ENCODE results near the gene AK4.
A peak's percentile ranks its signal among the peaks of the same experiment; 100 is the strongest.

The AK4 gene

GRCh38 chr1:65250826-65251225 is 102.8 kb downstream of the AK4 start:
- no peak for DNase-seq (ENCODE audit: low read depth in 2 of 2)

DNA sequence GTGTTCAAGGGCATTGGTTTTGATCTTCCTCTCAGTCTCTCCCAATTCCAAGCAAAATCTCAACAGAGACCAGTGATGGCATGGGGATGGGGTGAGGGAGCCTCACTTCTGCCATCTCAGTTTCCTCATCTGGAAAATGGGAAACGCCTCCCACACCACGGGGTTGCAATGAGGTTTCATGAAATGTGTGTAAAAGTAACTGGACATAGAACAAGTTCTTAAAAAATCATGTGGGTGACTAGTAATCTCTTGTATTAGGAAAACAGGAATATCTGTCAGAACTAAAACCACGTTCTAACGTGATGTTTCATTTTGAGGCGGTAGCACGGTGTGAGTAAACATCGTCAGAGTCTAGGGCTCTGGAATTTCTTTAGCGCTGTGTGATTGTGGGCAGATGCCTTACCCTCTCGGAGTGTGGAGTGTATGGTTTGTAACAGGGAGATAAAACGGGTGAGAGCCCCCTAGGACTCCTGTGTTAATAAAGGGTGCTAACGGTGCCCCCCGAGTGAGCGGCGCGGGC is 105.9 kb downstream of the AK4 start:
- DNase-seq (ENCODE audit: low read depth in 2 of 2), result no peak

GRCh38 chr1:65254320-65255034 is 106.5 kb downstream of the AK4 start:
- DNase-seq (ENCODE audit: low read depth in 2 of 2), result peak; percentile 75 to 83

GRCh38 chr1:65255035-65255655 is 107.1 kb downstream of the AK4 start:
- DNase-seq (ENCODE audit: low read depth in 2 of 2), result no peak

DNA sequence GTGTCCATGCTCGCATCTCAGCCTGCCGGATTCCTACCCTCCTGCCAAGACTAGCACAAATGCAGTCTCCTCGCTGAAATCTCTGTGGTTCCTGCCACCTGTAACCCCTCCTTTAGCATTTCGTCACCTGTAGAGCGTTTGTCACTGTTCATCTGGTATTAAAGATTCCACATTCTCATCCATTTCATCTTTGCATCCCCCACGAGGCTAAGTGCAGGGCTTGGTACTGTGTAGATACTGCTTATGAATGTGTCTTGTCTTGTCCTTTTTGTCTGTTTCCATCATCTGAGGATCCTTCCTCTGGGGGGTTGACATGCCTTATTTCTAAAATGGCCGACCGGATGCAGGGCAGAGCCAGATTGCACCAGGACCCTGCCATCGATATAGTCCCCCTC is 107.7 kb downstream of the AK4 start:
- no peak for DNase-seq (ENCODE audit: low read depth in 2 of 2)

GRCh38 chr1:65256860-65257708 is 109.1 kb downstream of the AK4 start:
- no peak for DNase-seq (ENCODE audit: low read depth in 2 of 2)

DNA sequence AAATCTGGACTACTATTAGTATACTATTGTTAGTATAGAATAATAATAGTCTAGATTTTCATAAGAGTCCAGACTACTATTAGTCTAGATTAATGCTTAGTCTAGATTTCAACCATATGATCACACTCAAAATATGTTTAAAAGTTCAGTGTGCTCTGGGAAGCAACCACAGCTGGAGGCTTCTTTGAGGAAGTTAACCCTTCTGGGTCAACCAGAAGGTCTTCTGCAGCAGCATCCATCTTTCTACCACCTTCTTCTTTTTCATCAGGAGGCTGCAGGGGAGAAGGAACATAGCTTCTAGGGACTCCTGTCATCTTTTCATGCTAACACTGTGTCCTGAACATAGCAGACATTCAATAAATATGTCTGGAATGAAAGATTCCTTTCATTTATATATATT is 110.1 kb downstream of the AK4 start:
- no peak for DNase-seq (ENCODE audit: low read depth in 2 of 2)

- DNase-seq (ENCODE audit: low read depth in 2 of 2), result no peak
Observed at GRCh38 chr1:65259816-65260215, 111.8 kb downstream of the AK4 start.

- no peak for DNase-seq (ENCODE audit: low read depth in 2 of 2)
Observed at GRCh38 chr1:65260851-65261473, 113.0 kb downstream of the AK4 start.

DNA sequence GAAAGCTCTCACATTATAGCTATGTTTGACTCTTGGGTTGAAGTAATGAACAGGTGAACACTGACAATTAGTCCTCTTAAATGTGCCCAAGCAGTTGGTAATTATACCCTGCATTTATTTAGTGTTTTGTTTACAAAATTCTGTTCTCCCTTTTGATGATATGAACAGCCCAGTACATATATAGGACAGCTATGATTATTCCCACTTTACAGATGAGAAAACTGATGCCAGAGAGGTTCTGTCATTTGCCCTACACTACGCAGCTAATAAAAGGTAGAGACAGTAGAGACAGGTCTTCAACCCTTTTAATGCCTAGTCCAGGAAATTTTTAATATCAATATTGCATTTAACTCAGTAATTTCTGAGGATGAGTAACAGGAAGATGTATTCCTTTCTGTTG is 115.3 kb downstream of the AK4 start:
- no peak for DNase-seq (ENCODE audit: low read depth in 2 of 2)

- DNase-seq (ENCODE audit: low read depth in 2 of 2), result no peak
Observed at GRCh38 chr1:65264197-65264929, 116.4 kb downstream of the AK4 start.

DNA sequence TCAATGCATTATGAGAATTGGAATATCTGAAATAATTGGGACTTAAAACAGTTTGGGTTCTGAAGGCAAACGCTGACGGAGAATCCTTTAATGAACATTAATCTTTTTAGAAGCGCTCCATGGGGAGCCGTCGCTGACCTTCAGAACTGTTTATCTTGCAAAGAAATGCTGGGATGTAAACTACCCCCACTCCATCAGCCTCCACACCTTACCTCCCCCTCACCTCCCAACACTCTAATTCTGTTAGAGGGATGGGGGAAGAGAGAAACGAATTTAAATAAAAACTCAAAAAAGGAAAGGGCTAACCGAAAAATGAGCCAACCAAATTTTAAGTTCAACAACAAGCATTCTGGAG is 117.3 kb downstream of the AK4 start:
- no peak for DNase-seq (ENCODE audit: low read depth in 2 of 2)

DNA sequence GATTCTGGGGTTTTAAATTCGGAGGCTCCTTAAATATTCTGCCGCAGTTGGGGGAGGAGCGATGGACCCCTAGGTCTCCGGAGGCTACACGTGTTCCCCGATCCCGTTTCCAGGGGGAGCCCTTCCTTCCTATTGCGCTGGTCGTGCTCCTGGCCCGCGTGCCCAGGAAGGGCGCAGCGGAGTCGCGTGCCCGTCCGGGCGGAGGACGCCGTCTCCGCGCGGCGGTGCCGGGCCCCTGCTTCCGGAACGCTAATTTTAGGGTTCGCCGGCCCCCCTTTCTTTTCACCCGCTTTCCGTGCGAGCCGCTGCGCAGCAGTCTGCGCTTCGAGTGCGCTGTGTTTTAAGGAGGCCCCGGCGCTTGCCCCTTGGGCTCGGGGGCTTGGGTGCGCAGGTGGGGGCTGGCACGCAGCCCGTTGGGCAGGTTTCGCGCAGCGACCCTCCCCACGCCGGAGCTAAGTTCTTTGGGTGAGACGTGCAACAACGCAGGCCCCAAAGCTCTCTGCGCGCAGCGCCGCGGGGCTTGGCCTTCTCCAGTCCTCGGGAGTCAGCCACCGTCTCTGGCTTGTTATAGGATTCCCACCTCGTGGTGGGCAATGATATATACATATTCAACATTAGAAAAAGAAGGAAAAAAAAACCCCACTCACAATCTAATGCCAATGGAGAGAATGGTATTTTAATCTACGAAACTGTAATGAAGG is 117.8 kb downstream of the AK4 start:
- DNase-seq (ENCODE audit: low read depth in 2 of 2), result peak in 1 of 2 donors; percentile 9

GRCh38 chr1:65266476-65266875 is 118.5 kb downstream of the AK4 start:
- DNase-seq (ENCODE audit: low read depth in 2 of 2), result no peak

DNA sequence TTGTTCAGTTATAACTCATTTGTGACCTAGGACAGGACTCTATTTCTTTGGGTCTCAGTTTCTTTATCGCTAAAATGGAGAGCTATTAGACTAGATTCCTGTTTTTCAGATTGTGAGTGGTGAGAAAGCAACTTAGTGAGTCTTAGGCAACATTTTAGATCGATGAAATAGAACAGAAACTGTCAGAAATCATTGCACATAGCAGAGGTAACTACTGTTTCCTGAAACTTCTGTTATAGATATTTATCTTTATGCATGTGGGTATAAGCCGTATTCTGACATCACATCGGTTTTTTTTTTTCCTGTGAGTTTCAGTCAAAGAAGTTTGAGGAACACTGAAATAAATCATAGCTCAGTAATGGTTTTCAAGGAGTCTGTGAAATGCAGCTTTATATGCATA is 119.3 kb downstream of the AK4 start:
- no peak for DNase-seq (ENCODE audit: low read depth in 2 of 2)

DNA sequence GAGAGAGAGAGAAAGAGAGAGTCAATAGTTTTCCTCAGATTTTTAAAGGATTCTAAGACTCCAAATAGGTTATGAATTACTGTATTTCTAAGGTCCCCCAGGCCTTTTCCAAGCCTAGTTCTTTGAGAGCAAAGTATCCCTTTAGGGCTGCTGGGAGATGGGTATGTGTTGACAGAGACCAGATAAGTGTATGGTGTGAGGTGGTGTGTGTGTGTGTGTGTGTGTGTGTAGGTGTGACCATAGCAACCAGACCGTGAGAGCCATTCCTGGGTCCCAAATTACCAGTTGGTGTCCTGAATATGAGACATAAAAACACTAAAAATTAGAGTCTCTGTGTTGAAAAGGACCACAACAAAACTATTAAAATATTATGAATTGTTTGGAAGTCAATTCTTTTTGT is 119.7 kb downstream of the AK4 start:
- no peak for DNase-seq (ENCODE audit: low read depth in 2 of 2)

- no peak for DNase-seq (ENCODE audit: low read depth in 2 of 2)
Observed at GRCh38 chr1:65269612-65270011, 121.6 kb downstream of the AK4 start.

DNA sequence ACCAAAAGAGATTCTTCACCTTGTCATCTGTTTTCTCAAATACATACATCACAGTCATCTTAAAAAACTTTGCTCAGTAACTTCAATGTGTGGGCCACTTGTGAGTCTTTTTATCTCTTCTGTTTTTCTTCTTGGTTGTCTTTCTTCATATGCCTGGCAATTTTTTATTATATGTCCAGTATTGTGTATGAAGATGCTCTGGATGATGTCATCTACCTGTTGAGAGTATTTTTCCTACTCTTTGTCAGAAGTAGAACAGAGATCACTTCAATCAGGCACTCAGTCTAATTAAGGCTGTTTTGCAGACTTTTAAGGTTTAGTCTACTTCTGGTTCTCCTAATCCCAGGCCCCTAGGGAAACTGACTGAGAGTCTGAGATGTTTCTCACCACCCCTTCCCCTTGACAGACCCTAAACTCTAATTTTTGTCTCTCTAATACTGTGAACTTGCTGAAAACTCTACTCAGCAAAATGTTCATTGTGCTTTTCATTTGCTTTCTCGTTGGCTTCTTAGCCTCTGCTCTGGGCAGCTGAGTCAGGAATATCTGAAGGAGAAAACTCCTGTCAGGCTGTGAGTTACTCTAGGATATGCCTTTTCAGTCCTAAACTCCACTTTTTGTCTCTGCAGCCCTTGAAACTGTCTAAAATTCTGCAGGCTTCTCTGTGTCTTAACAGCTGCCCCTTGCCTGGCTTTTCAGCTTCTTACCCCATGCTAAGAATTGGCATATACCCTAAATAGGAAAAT is 128.4 kb downstream of the AK4 start:
- DNase-seq (ENCODE audit: low read depth in 2 of 2), result no peak

GRCh38 chr1:65277605-65278347 is 129.8 kb downstream of the AK4 start:
- no peak for DNase-seq (ENCODE audit: low read depth in 2 of 2)
